GM12873 (cell line): ENCODE measurements around the gene CEP131.

Source experiments
- TF ChIP-seq, protein P1 (sequence below): IDR thresholded peaks from 2 replicates; pipeline ENCODE4 v1.5.1; 2012; ENCODE audit warnings: low read depth, mild to moderate bottlenecking, moderate library complexity, low read length, control low read depth; ENCODE audit not compliant: insufficient read depth; ENCODE audit errors: missing control alignments

The CEP131 gene

DNA sequence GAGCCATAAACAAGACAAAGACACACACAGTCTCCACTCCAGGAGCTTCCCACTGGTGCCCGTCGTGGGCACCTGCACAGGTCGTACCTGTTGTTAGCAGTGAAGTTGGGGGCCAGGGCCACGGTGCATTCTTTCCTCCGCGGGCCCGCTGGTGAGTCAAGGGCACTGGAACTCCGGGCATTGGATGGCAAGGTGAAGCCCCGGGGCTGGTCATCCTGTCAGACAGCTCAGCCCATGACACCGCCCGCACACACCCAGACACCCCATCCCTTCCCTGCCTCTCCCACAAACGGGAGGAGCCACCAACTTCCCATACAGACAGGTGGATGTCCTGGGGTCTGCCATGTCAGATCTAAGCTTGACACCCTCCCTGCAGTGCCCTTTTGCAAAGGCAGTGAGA, 16.1 kb downstream of the CEP131 start:
- TF ChIP-seq, protein P1, sequence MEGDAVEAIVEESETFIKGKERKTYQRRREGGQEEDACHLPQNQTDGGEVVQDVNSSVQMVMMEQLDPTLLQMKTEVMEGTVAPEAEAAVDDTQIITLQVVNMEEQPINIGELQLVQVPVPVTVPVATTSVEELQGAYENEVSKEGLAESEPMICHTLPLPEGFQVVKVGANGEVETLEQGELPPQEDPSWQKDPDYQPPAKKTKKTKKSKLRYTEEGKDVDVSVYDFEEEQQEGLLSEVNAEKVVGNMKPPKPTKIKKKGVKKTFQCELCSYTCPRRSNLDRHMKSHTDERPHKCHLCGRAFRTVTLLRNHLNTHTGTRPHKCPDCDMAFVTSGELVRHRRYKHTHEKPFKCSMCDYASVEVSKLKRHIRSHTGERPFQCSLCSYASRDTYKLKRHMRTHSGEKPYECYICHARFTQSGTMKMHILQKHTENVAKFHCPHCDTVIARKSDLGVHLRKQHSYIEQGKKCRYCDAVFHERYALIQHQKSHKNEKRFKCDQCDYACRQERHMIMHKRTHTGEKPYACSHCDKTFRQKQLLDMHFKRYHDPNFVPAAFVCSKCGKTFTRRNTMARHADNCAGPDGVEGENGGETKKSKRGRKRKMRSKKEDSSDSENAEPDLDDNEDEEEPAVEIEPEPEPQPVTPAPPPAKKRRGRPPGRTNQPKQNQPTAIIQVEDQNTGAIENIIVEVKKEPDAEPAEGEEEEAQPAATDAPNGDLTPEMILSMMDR: no peak

DNA sequence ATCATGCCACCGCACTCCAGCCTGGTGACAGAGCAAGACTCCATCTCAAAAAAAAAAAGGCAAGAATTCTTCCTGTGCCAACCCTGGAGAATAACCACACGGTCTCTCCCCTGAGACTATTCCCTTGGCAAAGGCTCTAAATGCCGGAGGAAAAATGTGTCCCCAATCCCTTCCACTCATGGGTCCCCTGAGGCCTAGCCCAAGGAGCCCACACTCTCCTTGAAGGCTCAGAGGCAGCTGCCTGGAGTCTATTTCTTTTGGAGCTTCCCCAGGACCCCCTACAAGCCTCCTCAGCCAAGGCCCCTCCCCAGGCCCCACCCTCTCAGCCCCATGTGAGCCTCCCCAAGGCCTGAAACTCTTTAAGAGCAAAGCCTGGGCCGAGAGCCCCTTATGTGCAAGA, 16.6 kb downstream of the CEP131 start:
- TF ChIP-seq, protein P1: no peak

DNA sequence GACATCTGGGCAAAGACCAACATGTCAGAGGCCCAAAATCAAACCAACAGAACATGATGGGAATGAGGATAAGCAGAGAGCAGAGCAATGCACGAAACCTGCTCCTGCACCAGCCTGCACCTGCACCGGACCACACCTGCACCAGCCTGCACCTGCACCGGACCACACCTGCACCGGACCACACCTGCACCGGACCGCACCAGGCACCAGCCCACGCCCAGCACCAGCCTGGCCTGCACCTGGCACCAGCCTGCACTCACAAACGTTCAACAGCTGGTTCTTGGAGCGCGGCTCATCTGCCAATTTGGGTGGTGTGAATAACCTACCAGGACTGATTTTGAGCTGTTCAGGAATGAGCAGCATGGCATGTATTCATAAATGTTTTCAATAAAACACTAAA, 18.2 kb downstream of the CEP131 start:
- TF ChIP-seq, protein P1: no peak

DNA sequence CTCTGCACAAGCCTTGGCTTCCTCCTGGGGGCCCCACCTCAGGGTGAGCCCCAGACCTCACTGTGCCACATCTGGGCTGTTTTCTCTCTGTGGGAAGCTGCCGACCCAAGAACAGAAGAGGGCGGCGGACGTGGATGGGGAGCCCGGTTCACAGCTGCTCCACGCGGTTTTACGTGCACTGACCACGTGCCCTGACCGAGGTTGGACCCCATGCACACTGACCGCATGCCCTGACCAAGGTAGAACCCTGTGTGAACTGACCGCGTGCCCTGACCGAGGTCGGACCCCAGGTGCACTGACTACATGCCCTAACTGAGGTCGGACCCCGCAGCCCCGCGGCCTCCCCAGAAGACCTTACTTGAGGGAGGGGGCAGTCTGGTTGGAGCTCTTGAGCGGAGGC, 19.6 kb downstream of the CEP131 start:
- TF ChIP-seq, protein P1: no peak

DNA sequence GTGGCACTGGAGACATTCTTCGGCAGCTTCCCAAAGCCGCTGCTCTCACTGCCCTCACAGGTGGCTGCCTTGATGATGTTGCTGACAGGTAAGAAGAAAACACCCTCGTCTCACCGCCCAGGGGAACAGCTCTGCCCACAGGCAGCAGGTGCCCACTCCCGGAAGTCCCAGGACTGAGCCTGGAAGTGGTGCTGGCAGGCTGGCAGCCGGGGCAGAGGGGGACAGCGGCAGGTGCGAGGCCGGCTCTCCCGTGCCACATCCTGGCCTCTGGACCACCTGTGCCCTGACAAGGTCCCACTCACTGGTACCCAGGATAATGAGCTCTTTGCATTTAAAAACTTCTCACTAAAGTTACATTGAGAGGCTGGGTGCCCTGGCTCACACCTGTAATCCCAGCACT, 20.4 kb downstream of the CEP131 start:
- TF ChIP-seq, protein P1: no peak

DNA sequence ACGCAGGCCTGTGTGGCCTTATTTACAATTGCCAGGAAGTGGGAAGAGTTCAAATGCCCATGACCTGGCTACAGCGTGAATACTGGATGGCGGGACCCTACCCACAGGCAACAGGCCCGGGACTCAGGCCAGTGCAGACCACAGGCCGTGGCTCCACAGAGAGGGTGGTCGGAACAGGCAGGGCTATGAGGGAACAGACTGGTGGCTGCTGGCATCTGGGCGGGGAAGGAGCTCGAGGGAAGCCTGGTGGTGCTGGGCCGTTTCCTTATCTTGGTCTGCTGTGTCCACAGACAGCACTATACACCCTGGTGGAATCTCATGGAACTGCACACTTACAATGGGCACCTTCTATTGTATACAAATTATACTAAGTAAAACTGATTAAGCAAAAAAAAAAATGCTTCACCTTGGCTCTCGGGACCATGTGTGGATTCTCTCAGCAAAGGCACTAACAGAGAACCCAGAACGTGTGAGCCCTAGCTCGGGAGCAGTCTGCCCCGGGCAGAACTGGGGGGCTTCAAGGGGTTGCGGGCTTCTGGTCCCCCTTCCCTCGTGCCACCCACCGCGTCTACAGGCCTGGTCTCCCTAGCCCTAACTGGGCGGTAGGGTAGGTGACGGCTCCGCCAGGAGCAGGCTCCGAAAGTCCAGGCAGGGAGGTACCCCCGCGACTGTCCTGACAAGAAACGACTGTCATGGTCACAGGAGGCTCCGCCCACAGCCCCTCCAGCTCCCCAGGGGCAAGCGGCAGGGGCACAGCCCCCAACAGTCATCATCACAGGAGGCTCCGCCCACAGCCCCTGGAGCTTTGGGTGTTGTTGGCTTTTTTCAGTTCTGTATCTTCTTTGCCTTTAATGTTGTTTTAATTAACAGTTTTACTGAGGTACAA, 21.8 kb downstream of the CEP131 start:
- TF ChIP-seq, protein P1: peak; percentile 59

DNA sequence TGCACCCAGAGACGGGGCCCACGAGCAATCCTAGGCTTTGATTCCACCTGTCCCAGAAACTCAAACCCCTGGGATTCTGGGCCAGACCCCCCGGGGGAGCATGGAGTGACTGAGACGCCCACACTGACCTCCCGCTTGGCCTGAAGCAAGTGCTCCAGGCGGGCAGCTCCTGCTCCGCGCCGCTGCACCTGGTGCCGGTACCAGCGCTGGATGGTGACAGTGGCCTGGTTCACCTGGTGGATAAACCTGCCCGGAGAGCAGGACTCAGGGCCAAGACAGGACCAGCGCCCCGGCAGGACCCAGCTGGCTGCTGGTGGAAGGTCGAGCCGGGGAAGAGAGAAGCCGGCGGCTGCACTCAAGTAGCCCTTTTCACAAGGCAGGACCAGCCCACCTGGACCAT, 22.6 kb downstream of the CEP131 start:
- TF ChIP-seq, protein P1: no peak

DNA sequence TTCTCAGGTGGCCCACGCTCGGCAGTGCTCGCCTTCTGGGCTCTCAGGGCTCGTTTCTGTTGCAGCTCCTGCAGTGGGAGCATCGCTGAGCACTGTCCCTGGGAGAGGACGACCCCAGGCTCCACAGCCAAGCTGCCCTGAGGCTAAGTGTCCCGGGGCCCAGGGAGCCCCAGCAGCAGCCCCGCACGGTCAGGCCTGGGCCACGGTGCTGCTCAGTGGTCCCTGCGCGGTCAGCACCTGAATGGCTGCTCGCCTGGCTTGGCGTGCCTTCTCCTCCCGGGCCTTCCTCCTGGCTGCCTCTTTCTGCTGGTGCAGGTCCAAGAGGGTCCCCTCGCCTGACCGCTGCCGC, 23.3 kb downstream of the CEP131 start:
- TF ChIP-seq, protein P1: no peak
